Activated CD4-positive, CD25-positive, alpha-beta regulatory T cell (primary cell): ENCODE results near the gene DESI1.

Experiments used
- DNase-seq, 4 experiments: peaks; one replicate each; lab custom pipeline; 2025; lab: John Stamatoyannopoulos, UW

DESI1 gene

GRCh38 chr22:41557401-41558240, 63.2 kb downstream of the DESI1 start:
- no peak for DNase-seq

DNA sequence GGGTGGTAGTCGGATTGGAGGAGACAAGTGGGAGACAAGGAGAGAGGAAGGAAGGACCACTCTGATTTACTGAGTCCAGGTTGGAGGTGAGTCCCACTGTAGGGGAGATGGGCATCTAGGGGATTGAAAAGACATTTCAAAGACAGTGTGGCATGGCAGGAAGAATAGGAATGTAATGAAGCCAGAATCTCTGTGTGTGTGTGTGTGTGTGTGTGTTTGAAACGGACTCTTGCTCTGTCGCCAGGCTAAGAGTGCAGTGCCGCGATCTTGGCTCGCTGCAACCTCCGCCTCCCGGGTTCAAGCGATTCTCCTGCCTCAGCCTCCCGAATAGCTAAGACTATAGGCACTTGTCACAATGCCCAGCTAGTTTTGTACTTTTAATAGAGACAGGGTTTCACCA, 64.3 kb downstream of the DESI1 start:
- no peak for DNase-seq

- DNase-seq: no peak
Measured at GRCh38 chr22:41555325-41555982, 65.4 kb downstream of the DESI1 start.

DNA sequence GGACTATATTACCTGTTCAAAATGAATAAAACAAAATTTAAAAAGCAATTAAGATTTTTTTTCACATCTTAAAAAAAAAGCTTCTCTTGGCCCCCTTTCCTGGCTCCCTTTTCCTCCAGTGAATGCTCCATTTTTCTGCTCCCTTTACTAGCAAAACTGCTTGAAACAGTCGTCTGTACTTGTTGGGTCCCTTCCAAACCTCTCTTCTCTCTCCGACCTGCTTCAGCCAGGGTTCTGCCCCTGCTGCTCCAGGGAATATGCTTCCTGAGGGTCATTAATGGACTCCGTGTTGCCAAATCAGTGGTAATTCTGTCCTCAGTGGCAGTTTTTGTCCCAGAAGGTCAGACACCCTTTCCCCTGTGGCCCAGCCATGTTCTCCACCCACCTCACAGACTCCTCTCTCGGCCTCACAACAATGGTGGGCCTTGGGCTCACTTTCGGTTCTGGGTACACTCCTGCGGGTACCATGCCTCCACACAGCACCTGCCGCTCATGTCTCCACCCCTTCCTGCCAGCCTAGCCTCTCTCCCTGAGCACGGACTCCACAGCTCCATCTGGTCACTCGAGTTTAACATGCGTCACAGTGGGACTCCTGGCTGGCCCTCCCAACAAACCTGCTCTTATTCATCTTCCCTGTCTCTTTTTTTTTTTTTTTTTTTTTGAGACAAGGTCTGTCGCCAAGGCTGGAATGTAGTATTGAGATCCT, 68.8 kb downstream of the DESI1 start:
- no peak for DNase-seq

GRCh38 chr22:41550952-41551491, 69.8 kb downstream of the DESI1 start:
- no peak for DNase-seq

GRCh38 chr22:41548830-41549211, 72.0 kb downstream of the DESI1 start:
- DNase-seq: no peak
